A549 (cell line): ENCODE measurements around the gene PLPP3.

Source experiments
- CHD2 ChIP-seq: fragments of 150-350 bp; IDR thresholded peaks from 2 replicates; pipeline ENCODE4 v1.6.1; 2014; ENCODE audit warnings: low read length; ENCODE audit not compliant: partially characterized antibody
- CTCF ChIP-seq: fragments of >200 bp; sonication (Bioruptor Twin); formaldehyde crosslinking; IDR thresholded peaks from 3 replicates; pipeline ENCODE4 v1.5.1; 2016
- EP300 ChIP-seq, 2 experiments: fragments of >200 bp; sonication (Bioruptor Twin); formaldehyde crosslinking; IDR thresholded peaks; 2 replicates in 1 of 2; 3 replicates in 1 of 2; pipeline ENCODE4 v1.6.1; 2016 to 2017
- HMGXB4 ChIP-seq: fragments of 250-450 bp; sonication (Bioruptor Pico); IDR thresholded peaks from 2 replicates; pipeline ENCODE4 v1.5.0; 2021; ENCODE audit warnings: mild to moderate bottlenecking, moderate library complexity, borderline replicate concordance
- KDM1A ChIP-seq: fragments of 200-600 bp; sonication (generic); IDR thresholded peaks from 2 replicates; pipeline ENCODE4 v1.6.1; 2016; ENCODE audit warnings: low read depth, mild to moderate bottlenecking
- MAFK ChIP-seq: fragments of 450-650 bp; IDR thresholded peaks from 2 replicates; pipeline ENCODE4 v1.6.1; 2014; ENCODE audit not compliant: partially characterized antibody
- SREBF2 ChIP-seq: fragments of 450-650 bp; IDR thresholded peaks from 2 replicates; pipeline ENCODE4 v1.6.1; 2014; ENCODE audit warnings: mild to moderate bottlenecking, moderate library complexity
- TP53 ChIP-seq: fragments of 250-450 bp; sonication (Bioruptor Pico); IDR thresholded peaks from 2 replicates; pipeline ENCODE4 v1.5.0; 2021; ENCODE audit warnings: mild to moderate bottlenecking, moderate library complexity
- USF2 ChIP-seq: fragments of 450-650 bp; IDR thresholded peaks from 2 replicates; pipeline ENCODE4 v1.6.1; 2014; ENCODE audit warnings: antibody characterized with exemption

- TF ChIP-seq USF2, result no peak
- no peak for TF ChIP-seq CTCF
- no peak for TF ChIP-seq HMGXB4 (CRISPR knock-in tag)
- no peak for TF ChIP-seq CHD2
- no peak for TF ChIP-seq SREBF2
- no peak for TF ChIP-seq EP300 (IDR thresholded peaks at IDR 0.05)
- no peak for TF ChIP-seq KDM1A
- TF ChIP-seq MAFK, result no peak
- TF ChIP-seq TP53 (CRISPR knock-in tag), result no peak
Observed at GRCh38 chr1:56562891-56563452, 16.4 kb downstream of the PLPP3 start.
